Cardiac muscle cell (in vitro differentiated cells and primary cell): ENCODE data around the gene CLDN20. TPM values are rescaled to one million over a fixed set of nuclear protein-coding genes. Genes with fewer than 3 reads are reported as not detected.
A peak's percentile ranks its signal among the peaks of the same experiment; 100 is the strongest.
"Not testable (repeated sequence)": the region's sequence is repeated elsewhere in the genome, so short reads cannot be mapped to it uniquely, and the experiment has no call there.

Source experiments
- DNase-seq, 2 donors: peaks; one replicate each; pipeline versions ENCODE4 v3.0.0 to v3.0.0-alpha.2; 2010 to 2017; ENCODE audit warnings: low read depth in 1 of 2, low spot score in 1 of 2
- H3K27ac ChIP-seq: fragments of 200-600 bp; sonication (generic); 2 replicates; pipeline ENCODE4 v1.5.1; 2016
- H3K27me3 ChIP-seq: fragments of 200-600 bp; sonication (generic); 2 replicates; pipeline ENCODE4 v1.6.0; 2016; ENCODE audit warnings: control low read depth
- H3K36me3 ChIP-seq: fragments of 200-600 bp; sonication (generic); 2 replicates; pipeline ENCODE4 v1.5.1; 2016; ENCODE audit warnings: control low read depth
- H3K4me1 ChIP-seq: fragments of 200-600 bp; sonication (generic); 2 replicates; pipeline ENCODE4 v1.8.1; 2017; ENCODE audit warnings: low read depth, mild to moderate bottlenecking, mixed run types
- H3K4me3 ChIP-seq: fragments of 200-600 bp; sonication (generic); 2 replicates; pipeline ENCODE4 v1.5.1; 2016; ENCODE audit warnings: mild to moderate bottlenecking
- H3K9me3 ChIP-seq: fragments of 200-600 bp; sonication (generic); 2 replicates; pipeline ENCODE4 v1.5.1; 2017; ENCODE audit warnings: low read depth, mild to moderate bottlenecking, control low read depth
- polyA plus RNA-seq: library from polyadenylated mRNA; unstranded; fragments of >200 nt; fragmentation: Nextera tagmentation; extraction: Ambion mirVana; gene quantifications from 2 replicates; pipeline ENCODE4 v1.2.1, GENCODE V29; 2016
- total RNA-seq: library from RNA; depleted of rRNA; stranded (reverse); fragments of >200 nt; gene quantifications from 2 replicates; pipeline ENCODE4 v1.2.3, GENCODE V29; 2016
- TF ChIP-seq, protein P1 (sequence below): IDR thresholded peaks from 2 replicates; pipeline ENCODE4 v1.5.1; 2012; ENCODE audit warnings: low read depth, mild to moderate bottlenecking, low read length

CLDN20 gene
- total and polyA plus RNA-seq, 2 experiments from 2014 or later: 0.44 TPM; not detected in 1

DNA sequence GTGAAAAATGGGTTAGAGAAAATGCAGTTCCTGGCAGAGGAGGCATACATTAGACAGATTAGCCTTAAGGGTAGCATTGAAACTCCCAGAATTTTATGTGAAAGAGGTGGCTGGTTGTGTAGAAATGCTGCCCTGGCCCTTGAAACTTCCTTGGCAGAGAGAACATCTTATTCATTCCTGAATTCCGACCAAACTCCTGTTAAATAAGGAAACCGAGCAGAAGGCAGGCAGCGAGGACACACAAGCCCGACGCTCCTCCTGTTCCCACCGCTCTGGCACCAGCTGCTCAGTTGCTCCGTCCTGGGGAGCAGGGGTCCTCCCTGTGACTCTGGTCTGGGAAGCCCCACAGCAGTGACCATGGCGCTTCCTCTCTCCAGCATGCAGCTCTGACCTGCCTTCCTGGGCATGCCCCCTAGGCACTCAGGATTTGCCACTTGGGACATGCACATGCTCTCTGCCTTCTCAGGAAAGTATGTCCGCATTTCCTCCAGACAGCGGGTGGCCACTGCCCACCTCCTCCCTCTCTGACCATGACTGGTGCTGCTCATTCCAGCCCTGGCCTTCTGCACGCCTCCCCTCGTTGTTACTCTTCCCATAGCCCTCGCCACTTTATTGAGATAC lies 35.2 kb upstream of the CLDN20 start:
- no peaks in the 10 kb centered on the region for H3K4me1 ChIP-seq
- no peak overlapping the region for H3K27ac ChIP-seq
- H3K36me3 ChIP-seq: no peaks in the 10 kb centered on the region
- peak in 1 of 2 donors; percentile 89 for DNase-seq
- H3K4me3 ChIP-seq: no peak overlapping the region
- no peaks in the 10 kb centered on the region for H3K9me3 ChIP-seq
- TF ChIP-seq, protein P1, sequence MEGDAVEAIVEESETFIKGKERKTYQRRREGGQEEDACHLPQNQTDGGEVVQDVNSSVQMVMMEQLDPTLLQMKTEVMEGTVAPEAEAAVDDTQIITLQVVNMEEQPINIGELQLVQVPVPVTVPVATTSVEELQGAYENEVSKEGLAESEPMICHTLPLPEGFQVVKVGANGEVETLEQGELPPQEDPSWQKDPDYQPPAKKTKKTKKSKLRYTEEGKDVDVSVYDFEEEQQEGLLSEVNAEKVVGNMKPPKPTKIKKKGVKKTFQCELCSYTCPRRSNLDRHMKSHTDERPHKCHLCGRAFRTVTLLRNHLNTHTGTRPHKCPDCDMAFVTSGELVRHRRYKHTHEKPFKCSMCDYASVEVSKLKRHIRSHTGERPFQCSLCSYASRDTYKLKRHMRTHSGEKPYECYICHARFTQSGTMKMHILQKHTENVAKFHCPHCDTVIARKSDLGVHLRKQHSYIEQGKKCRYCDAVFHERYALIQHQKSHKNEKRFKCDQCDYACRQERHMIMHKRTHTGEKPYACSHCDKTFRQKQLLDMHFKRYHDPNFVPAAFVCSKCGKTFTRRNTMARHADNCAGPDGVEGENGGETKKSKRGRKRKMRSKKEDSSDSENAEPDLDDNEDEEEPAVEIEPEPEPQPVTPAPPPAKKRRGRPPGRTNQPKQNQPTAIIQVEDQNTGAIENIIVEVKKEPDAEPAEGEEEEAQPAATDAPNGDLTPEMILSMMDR: no peak
- H3K27me3 ChIP-seq: peaks cover 9% of the 10 kb centered on the region

DNA sequence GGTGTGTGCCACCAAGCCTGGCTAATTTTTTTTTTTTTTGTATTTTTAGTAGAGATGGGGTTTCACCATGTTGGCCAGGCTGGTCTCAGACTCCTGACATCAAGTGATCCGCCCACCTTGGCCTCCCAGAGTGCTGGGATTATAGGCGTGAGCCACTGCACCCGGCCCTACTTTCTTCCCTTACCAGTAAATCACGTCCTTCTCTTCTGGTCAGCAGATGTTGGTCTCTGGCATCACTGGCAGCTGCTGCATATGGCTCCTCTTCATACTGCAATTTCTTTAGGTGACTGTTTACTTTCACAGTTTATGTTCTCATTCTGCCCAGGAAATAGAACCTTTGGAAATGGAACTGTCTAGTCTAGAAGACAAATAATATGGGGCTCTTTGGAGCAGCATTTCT lies 32.8 kb upstream of the CLDN20 start:
- not testable (repeated sequence) for H3K4me1 ChIP-seq, DNase-seq, H3K36me3 ChIP-seq, H3K4me3 ChIP-seq, H3K9me3 ChIP-seq, H3K27me3 ChIP-seq, H3K27ac ChIP-seq

DNA sequence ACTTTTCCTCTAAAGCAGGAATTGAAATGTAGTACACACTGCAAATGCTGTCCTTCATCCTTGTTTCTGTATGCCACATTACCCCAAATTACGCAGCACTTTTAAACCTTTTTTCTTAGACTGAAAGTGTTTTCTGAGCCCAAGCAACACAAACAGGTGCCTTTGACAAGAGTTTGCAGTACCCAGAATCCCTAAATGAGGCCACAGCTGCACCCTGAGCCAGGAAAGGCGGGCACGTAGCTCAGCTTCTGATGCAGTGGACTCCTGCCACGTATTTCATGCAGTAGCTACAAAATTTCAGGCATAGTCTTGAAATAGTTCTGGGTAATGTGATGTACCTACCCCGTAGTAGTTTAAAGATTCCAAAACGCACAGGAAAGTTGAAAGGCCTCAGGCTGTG lies 31.0 kb upstream of the CLDN20 start:
- no peak overlapping the region for H3K27ac ChIP-seq
- no peaks in the 10 kb centered on the region for H3K36me3 ChIP-seq
- no peaks in the 10 kb centered on the region for H3K27me3 ChIP-seq
- no peak for DNase-seq
- H3K4me3 ChIP-seq: no peak overlapping the region
- TF ChIP-seq, protein P1: no peak
- no peaks in the 10 kb centered on the region for H3K4me1 ChIP-seq
- H3K9me3 ChIP-seq: no peaks in the 10 kb centered on the region

DNA sequence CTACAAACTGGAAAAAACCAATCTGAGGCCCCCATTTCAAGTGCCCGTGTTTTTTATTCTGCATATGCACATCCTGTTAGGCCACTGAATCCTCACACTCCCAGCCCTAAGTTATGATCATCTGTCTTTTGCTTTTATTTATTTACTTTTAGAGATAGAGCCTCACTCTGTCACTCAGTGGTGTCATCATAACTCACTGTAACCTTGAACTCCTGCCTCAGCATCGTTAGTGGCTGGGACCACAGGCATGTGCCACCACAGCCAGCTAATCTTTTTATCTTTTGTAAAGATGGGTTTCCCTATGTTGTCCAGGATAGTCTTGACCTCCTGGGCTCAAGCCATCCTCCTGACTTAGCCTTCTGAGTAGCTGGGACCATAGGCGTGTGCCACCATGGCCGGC lies 29.6 kb upstream of the CLDN20 start:
- no peaks in the 10 kb centered on the region for H3K9me3 ChIP-seq
- DNase-seq: no peak
- H3K27me3 ChIP-seq: no peaks in the 10 kb centered on the region
- no peak overlapping the region for H3K27ac ChIP-seq
- TF ChIP-seq, protein P1: no peak
- no peaks in the 10 kb centered on the region for H3K36me3 ChIP-seq
- H3K4me1 ChIP-seq: no peaks in the 10 kb centered on the region
- H3K4me3 ChIP-seq: no peak overlapping the region

DNA sequence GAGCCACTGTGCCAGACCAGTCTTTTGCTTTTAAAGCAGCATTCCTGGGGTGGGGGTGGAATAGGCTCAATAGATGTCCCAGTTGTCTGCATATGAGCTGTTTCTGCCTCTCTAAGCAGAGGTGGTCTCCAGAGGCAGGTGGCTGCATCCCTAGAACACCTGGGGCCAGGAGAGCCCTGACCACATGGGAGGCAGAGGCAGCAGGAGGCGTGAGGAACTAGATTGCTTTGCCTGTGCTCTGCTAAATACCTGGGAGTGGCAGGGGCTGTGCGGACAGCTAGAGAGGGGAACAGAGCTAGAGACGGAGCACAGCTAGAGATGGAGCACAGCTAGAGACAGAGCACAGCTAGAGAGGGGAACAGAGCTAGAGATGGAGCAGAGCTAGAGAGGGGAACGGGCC lies 29.1 kb upstream of the CLDN20 start:
- Histone ChIP-seq H3K9me3 (no peaks in the 10 kb centered on the region), H3K4me3 (no peak overlapping the region), H3K27me3 (no peaks in the 10 kb centered on the region), H3K36me3 (no peaks in the 10 kb centered on the region), H3K27ac (no peak overlapping the region), H3K4me1 (no peaks in the 10 kb centered on the region)
- TF ChIP-seq, protein P1: no peak
- DNase-seq: no peak

DNA sequence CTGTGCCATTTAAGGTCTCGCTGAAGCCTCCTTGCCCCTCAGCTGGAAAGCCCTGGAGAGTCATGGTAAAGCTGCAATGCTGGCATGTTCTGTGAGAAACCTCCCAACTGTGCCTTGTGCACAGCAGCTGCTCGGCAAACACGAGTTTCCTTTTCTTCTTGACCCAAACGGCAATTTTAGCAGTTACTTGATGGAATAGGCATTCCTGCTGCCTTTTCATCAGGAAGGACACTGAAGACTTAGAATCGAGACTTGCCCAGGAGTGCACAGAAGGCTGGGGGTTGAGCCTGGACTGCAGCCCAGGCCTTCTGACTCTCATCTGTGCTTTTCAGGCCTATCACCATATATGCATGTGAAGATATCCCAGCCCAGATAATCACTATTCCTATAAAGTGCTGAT lies 28.7 kb upstream of the CLDN20 start:
- Histone ChIP-seq H3K27me3 (no peaks in the 10 kb centered on the region), H3K4me3 (no peak overlapping the region), H3K9me3 (no peaks in the 10 kb centered on the region), H3K27ac (no peak overlapping the region), H3K4me1 (no peaks in the 10 kb centered on the region), H3K36me3 (no peaks in the 10 kb centered on the region)
- TF ChIP-seq, protein P1: no peak
- DNase-seq: peak in 1 of 2 donors; percentile 13
